Brain microvascular endothelial cell (primary cell): ENCODE results near the gene CYB5R3.
A peak's percentile ranks its signal among the peaks of the same experiment; 100 is the strongest.

ENCODE experiments used
- DNase-seq: peaks from one replicate; pipeline ENCODE4 v3.0.0-alpha.2; 2020
- H3K27ac ChIP-seq: fragments of 250-450 bp; sonication (Bioruptor Pico); 2 replicates; pipeline ENCODE4 v1.5.1; 2020; ENCODE audit warnings: mild to moderate bottlenecking, moderate library complexity
- H3K27me3 ChIP-seq: fragments of 250-450 bp; sonication (Bioruptor Pico); replicated peaks from 2 replicates; pipeline ENCODE4 v1.5.1; 2020; ENCODE audit warnings: mild to moderate bottlenecking
- H3K36me3 ChIP-seq: fragments of 250-450 bp; sonication (Bioruptor Pico); replicated peaks from 2 replicates; pipeline ENCODE4 v1.5.1; 2020; ENCODE audit warnings: mild to moderate bottlenecking
- H3K4me3 ChIP-seq: 2 replicates; pipeline ENCODE4 v1.5.1; 2011; ENCODE audit warnings: low read depth, mild to moderate bottlenecking, control low read depth, low read length, moderate library complexity
- in situ Hi-C: cut with HindIII; loops from 2 replicates; pipeline ENCODE4 v1.10.0; 2017; ENCODE audit warnings: low sequenced_read_pairs, low pct_ligation_motif_present
- TF ChIP-seq, protein P1 (sequence below): IDR thresholded peaks from 2 replicates; pipeline ENCODE4 v1.5.1; 2011; ENCODE audit warnings: low read depth, mild to moderate bottlenecking, moderate library complexity, low read length, control low read depth, inconsistent platforms; ENCODE audit errors: missing control alignments

CYB5R3 gene

DNA sequence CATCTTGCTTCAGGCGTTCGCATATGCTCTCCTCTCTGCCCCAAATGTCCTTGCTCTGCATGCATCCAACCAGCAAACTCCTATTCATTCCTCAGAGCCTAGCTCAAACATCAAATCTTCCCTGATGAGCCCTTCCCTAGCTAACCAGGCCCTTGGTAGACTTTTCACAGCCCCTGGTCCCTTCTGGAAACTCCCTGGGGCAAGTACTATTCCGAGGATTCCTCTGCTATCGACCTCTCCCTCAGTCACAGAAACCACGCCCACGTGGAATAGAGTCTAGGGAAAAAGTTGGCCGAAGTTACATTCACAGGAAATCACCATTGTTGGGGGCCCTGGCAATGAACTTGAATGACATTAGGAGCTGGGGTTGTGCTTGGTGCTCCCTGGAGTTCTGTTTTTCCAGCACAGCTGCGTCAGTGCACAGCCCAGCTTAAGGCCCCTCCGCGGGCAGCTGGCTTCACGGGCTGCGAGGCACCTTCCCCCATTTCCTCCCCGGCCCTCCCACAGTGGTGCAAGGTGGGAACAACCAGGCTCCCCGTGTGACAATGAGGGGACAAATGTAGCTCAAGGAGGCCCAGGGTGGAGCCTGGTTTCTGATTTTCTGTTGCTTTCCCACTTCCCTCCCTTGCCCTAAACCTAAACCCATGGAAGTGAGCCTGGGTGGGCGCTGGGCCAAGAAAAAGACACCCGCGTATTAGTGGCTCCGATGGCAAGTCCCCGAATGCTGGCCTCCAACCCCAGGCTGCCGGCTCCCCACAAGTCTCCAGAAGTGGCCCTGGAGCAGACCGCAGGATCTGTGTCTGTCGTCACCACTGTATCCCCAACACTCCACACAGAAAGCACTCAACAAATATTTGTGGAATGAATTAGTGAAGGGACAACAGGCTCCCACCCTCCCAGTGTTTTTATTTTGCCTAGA is 4.5 kb downstream of the CYB5R3 start:
- H3K36me3 ChIP-seq = no peaks in the 10 kb centered on the region
- no peaks in the 10 kb centered on the region for H3K27me3 ChIP-seq
- no peak for DNase-seq
- peak overlapping the region; percentile 5 for H3K4me3 ChIP-seq
- in situ Hi-C loops = loop anchor here (25.0 kb wide), 1 partner anchor 168 kb away; no protein-coding TSS in a partner anchor
- TF ChIP-seq, protein P1, sequence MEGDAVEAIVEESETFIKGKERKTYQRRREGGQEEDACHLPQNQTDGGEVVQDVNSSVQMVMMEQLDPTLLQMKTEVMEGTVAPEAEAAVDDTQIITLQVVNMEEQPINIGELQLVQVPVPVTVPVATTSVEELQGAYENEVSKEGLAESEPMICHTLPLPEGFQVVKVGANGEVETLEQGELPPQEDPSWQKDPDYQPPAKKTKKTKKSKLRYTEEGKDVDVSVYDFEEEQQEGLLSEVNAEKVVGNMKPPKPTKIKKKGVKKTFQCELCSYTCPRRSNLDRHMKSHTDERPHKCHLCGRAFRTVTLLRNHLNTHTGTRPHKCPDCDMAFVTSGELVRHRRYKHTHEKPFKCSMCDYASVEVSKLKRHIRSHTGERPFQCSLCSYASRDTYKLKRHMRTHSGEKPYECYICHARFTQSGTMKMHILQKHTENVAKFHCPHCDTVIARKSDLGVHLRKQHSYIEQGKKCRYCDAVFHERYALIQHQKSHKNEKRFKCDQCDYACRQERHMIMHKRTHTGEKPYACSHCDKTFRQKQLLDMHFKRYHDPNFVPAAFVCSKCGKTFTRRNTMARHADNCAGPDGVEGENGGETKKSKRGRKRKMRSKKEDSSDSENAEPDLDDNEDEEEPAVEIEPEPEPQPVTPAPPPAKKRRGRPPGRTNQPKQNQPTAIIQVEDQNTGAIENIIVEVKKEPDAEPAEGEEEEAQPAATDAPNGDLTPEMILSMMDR = no peak
- H3K27ac ChIP-seq = peak overlapping the region; percentile 61

DNA sequence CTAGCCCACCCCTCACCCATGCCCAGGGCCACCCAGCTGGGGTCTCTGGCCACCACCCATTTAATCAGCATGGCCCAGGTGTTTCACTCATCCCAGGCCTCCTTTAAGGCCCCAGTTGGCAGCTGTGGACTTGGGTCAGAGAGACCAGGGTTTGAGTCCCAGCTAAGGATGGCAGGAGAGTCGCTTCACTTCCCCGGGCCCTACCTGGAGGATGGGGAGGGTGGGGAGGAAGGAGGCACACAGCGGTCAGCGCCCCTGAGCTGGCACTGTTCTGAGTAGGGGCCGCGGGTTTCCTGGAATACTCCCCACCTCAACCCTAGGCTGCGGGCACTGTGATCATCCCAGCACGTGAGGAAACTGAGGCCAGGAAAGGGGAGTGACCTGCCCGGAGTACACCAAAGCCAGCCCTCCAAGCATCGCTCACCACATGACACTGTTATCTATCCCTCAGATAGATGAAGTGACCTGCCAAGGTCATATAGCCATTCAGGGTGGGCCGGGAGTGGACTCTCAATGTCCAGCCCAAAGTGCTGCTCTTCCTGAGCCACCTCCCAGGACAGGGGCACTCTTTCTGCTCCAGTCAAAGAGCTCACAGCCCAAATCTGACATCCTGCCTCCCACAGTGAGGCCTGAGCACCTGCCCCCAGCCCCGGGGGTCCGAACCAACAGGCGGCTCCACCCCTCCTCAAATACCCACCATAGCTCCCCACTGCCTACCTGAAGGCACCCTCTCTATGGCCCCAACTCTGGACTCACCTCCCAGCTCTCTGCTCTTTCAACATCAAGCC is 5.4 kb downstream of the CYB5R3 start:
- in situ Hi-C loops = loop anchor here (25.0 kb wide), 1 partner anchor 168 kb away; no protein-coding TSS in a partner anchor
- H3K36me3 ChIP-seq = no peaks in the 10 kb centered on the region
- TF ChIP-seq, protein P1 = no peak

DNA sequence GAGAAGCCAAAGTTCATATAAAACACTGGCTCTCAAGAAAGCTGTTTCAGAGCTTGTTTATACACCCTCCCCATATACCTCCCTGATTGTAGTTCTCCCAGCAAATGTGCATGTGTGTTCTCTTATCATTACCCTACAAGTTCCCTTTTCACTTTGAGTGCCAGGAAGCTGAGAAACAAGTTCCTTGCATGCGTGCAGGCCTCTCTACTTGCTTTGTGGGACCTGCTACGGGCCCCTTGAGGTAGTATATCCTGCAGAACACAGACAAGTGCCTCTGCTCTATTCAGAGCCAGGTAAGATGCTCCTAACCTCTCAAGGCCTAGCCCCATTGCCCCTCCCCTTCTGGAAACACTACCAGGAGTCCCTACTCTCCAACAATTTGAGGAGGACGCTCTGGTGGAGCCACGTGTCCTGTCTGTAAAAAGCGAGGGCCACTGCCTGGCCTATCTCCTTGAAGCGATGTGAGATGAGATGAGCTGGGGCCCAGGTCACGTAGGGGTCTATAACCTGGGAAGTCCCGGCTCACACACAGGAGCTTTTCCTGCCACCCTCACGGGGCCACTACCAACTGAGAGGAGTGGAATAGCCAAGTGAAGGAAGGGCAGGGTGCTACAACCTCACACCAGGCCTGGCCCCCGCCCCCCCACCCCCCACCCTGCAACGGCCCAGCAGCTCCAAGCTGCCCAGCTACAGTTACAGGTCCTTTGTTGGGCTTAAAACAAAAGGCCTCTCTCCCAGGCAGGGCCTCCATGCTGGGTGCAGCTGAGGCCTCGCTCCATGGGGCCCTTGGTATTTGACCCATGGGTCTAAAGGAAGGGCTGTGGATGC is 6.2 kb downstream of the CYB5R3 start:
- H3K27me3 ChIP-seq = no peaks in the 10 kb centered on the region
- no peaks in the 10 kb centered on the region for H3K36me3 ChIP-seq
- no peak for DNase-seq
- H3K27ac ChIP-seq = no peak overlapping the region
- H3K4me3 ChIP-seq = no peak overlapping the region
- in situ Hi-C loops = loop anchor here (25.0 kb wide), 1 partner anchor 169 kb away; no protein-coding TSS in a partner anchor
- TF ChIP-seq, protein P1 = no peak

More for the DNA sequence above, 5.4 kb downstream of the CYB5R3 start:
- no peak overlapping the region for H3K4me3 ChIP-seq
- no peak for DNase-seq
- peak overlapping the region; percentile 61 for H3K27ac ChIP-seq
- H3K27me3 ChIP-seq = no peaks in the 10 kb centered on the region

DNA sequence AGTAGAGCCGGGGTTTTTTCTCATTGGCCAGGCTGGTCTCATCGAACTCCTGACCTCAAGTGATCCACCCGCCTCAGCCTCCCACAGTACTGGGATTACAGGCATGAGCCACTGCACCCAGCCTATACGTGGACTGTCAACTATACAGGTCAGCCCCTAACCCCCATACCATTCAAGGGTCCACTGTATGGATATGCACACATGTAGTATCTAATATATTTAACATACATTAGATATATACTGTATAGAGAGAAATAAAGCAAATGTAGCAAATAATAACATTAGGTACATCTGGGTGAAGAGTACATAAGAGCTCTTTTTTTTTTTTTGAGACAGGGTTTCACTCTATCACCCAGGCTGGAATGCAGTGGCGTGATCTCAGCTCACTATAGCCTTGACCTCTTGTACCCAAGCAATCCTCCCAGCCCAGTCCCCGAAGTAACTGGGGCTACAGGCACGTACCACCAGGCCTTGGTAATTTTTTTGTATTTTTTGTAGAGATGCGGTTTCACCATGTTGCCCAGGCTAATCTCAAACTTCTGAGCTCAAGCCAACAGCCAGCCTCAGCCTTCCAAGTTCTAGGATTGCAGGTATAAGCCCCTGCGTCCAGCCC is 7.3 kb downstream of the CYB5R3 start:
- peak overlapping the region; percentile 40 for H3K27ac ChIP-seq
- in situ Hi-C loops = loop anchor here (25.0 kb wide), 1 partner anchor 170 kb away; no protein-coding TSS in a partner anchor
- H3K4me3 ChIP-seq = no peak overlapping the region
- DNase-seq = no peak
- TF ChIP-seq, protein P1 = no peak
- no peaks in the 10 kb centered on the region for H3K36me3 ChIP-seq
- no peaks in the 10 kb centered on the region for H3K27me3 ChIP-seq
